ENCODE results near the gene RCAN1. TPM values are rescaled to one million over a fixed set of nuclear protein-coding genes. Genes with fewer than 3 reads are reported as not detected.

RCAN1 gene
- polyA plus RNA-seq, 1 donor = 41.1 TPM

GRCh38 chr21:34590520-34590919, 24.4 kb downstream of the RCAN1 start:
- Histone ChIP-seq H3K4me1 (ENCODE audit: control insufficient read depth, insufficient read depth, low read length) (peaks cover 55% of the 10 kb centered on the region), H3K36me3 (ENCODE audit: control insufficient read depth, insufficient read depth, low read length) (no peaks in the 10 kb centered on the region), H3K4me3 (ENCODE audit: low read length) (no peak overlapping the region), H3K27ac (ENCODE audit: low read length) (peak overlapping the region; percentile 97), H3K9me3 (ENCODE audit: control insufficient read depth, low read depth, low read length) (no peaks in the 10 kb centered on the region), H3K27me3 (ENCODE audit: control insufficient read depth, insufficient read depth, low read length) (no peaks in the 10 kb centered on the region)
- DNase-seq = peak in 1 of 2 donors; percentile 50
- WGBS (ENCODE audit: insufficient coverage, low lambda C conversion rate) = no CpG with 5 or more reads among the region's 1 CpG

GRCh38 chr21:34589511-34590282, 25.2 kb downstream of the RCAN1 start:
- peak overlapping the region; percentile 97 for H3K27ac ChIP-seq (ENCODE audit: low read length)
- no peak for DNase-seq
- WGBS (ENCODE audit: insufficient coverage, low lambda C conversion rate) = no CpG with 5 or more reads among the region's 9 CpGs

GRCh38 chr21:34583926-34584563, 30.9 kb downstream of the RCAN1 start:
- Histone ChIP-seq H3K4me1 (ENCODE audit: control insufficient read depth, insufficient read depth, low read length) (no peaks in the 10 kb centered on the region), H3K27ac (ENCODE audit: low read length) (no peak overlapping the region), H3K4me3 (ENCODE audit: low read length) (no peak overlapping the region), H3K27me3 (ENCODE audit: control insufficient read depth, insufficient read depth, low read length) (no peaks in the 10 kb centered on the region), H3K36me3 (ENCODE audit: control insufficient read depth, insufficient read depth, low read length) (no peaks in the 10 kb centered on the region), H3K9me3 (ENCODE audit: control insufficient read depth, low read depth, low read length) (no peaks in the 10 kb centered on the region)
- 90% methylated on average over 2 of the region's 3 CpGs for WGBS (ENCODE audit: insufficient coverage, low lambda C conversion rate)
- DNase-seq = no peak

More at GRCh38 chr21:34589511-34590282, 25.2 kb downstream of the RCAN1 start:
- Histone ChIP-seq H3K27me3 (ENCODE audit: control insufficient read depth, insufficient read depth, low read length) (no peaks in the 10 kb centered on the region), H3K9me3 (ENCODE audit: control insufficient read depth, low read depth, low read length) (no peaks in the 10 kb centered on the region), H3K4me1 (ENCODE audit: control insufficient read depth, insufficient read depth, low read length) (peaks cover 47% of the 10 kb centered on the region), H3K4me3 (ENCODE audit: low read length) (no peak overlapping the region), H3K36me3 (ENCODE audit: control insufficient read depth, insufficient read depth, low read length) (no peaks in the 10 kb centered on the region)

- Histone ChIP-seq H3K27ac (ENCODE audit: low read length) (peak overlapping the region; percentile 39), H3K36me3 (ENCODE audit: control insufficient read depth, insufficient read depth, low read length) (no peaks in the 10 kb centered on the region), H3K27me3 (ENCODE audit: control insufficient read depth, insufficient read depth, low read length) (no peaks in the 10 kb centered on the region), H3K4me1 (ENCODE audit: control insufficient read depth, insufficient read depth, low read length) (no peaks in the 10 kb centered on the region), H3K9me3 (ENCODE audit: control insufficient read depth, low read depth, low read length) (no peaks in the 10 kb centered on the region), H3K4me3 (ENCODE audit: low read length) (no peak overlapping the region)
- peak in 1 of 2 donors; percentile 48 for DNase-seq
- 87% methylated on average over 3 of the region's 10 CpGs for WGBS (ENCODE audit: insufficient coverage, low lambda C conversion rate)
These were observed 32.3 kb downstream of the RCAN1 start for GRCh38 chr21:34582506-34583150.

- Histone ChIP-seq H3K27ac (ENCODE audit: low read length) (no peak overlapping the region), H3K36me3 (ENCODE audit: control insufficient read depth, insufficient read depth, low read length) (no peaks in the 10 kb centered on the region), H3K27me3 (ENCODE audit: control insufficient read depth, insufficient read depth, low read length) (no peaks in the 10 kb centered on the region), H3K9me3 (ENCODE audit: control insufficient read depth, low read depth, low read length) (no peaks in the 10 kb centered on the region), H3K4me3 (ENCODE audit: low read length) (no peak overlapping the region), H3K4me1 (ENCODE audit: control insufficient read depth, insufficient read depth, low read length) (peaks cover 3% of the 10 kb centered on the region)
- no peak for DNase-seq
- no CpG with 5 or more reads among the region's 9 CpGs for WGBS (ENCODE audit: insufficient coverage, low lambda C conversion rate)
These were observed 34.7 kb downstream of the RCAN1 start for GRCh38 chr21:34580181-34580700.

GRCh38 chr21:34579411-34579810, 35.5 kb downstream of the RCAN1 start:
- Histone ChIP-seq H3K4me3 (ENCODE audit: low read length) (no peak overlapping the region), H3K4me1 (ENCODE audit: control insufficient read depth, insufficient read depth, low read length) (peaks cover 3% of the 10 kb centered on the region), H3K27ac (ENCODE audit: low read length) (no peak overlapping the region), H3K27me3 (ENCODE audit: control insufficient read depth, insufficient read depth, low read length) (no peaks in the 10 kb centered on the region), H3K9me3 (ENCODE audit: control insufficient read depth, low read depth, low read length) (no peaks in the 10 kb centered on the region), H3K36me3 (ENCODE audit: control insufficient read depth, insufficient read depth, low read length) (no peaks in the 10 kb centered on the region)
- 100% methylated on average over 1 of the region's 1 CpG for WGBS (ENCODE audit: insufficient coverage, low lambda C conversion rate)
- no peak for DNase-seq

GRCh38 chr21:34576041-34576511, 38.8 kb downstream of the RCAN1 start:
- no peaks in the 10 kb centered on the region for H3K9me3 ChIP-seq (ENCODE audit: control insufficient read depth, low read depth, low read length)
- peak in 1 of 2 donors; percentile 49 for DNase-seq
- peak overlapping the region; percentile 11 for H3K27ac ChIP-seq (ENCODE audit: low read length)
- no peak overlapping the region for H3K4me3 ChIP-seq (ENCODE audit: low read length)
- no peaks in the 10 kb centered on the region for H3K27me3 ChIP-seq (ENCODE audit: control insufficient read depth, insufficient read depth, low read length)
- WGBS (ENCODE audit: insufficient coverage, low lambda C conversion rate) = no CpG with 5 or more reads among the region's 5 CpGs
- peaks cover 3% of the 10 kb centered on the region for H3K4me1 ChIP-seq (ENCODE audit: control insufficient read depth, insufficient read depth, low read length)
- H3K36me3 ChIP-seq (ENCODE audit: control insufficient read depth, insufficient read depth, low read length) = no peaks in the 10 kb centered on the region

- H3K9me3 ChIP-seq (ENCODE audit: control insufficient read depth, low read depth, low read length) = no peaks in the 10 kb centered on the region
- no peaks in the 10 kb centered on the region for H3K27me3 ChIP-seq (ENCODE audit: control insufficient read depth, insufficient read depth, low read length)
- H3K27ac ChIP-seq (ENCODE audit: low read length) = no peak overlapping the region
- H3K4me1 ChIP-seq (ENCODE audit: control insufficient read depth, insufficient read depth, low read length) = peaks cover 3% of the 10 kb centered on the region
- DNase-seq = no peak
- no peaks in the 10 kb centered on the region for H3K36me3 ChIP-seq (ENCODE audit: control insufficient read depth, insufficient read depth, low read length)
- 90% methylated on average over 4 of the region's 24 CpGs for WGBS (ENCODE audit: insufficient coverage, low lambda C conversion rate)
- H3K4me3 ChIP-seq (ENCODE audit: low read length) = no peak overlapping the region
These were observed 40.0 kb downstream of the RCAN1 start for GRCh38 chr21:34574601-34575529.

GRCh38 chr21:34571994-34572393, 42.9 kb downstream of the RCAN1 start:
- no peak overlapping the region for H3K27ac ChIP-seq (ENCODE audit: low read length)
- no CpG with 5 or more reads among the region's 7 CpGs for WGBS (ENCODE audit: insufficient coverage, low lambda C conversion rate)
- no peak overlapping the region for H3K4me3 ChIP-seq (ENCODE audit: low read length)
- H3K27me3 ChIP-seq (ENCODE audit: control insufficient read depth, insufficient read depth, low read length) = no peaks in the 10 kb centered on the region
- peaks cover 6% of the 10 kb centered on the region for H3K4me1 ChIP-seq (ENCODE audit: control insufficient read depth, insufficient read depth, low read length)
- no peaks in the 10 kb centered on the region for H3K36me3 ChIP-seq (ENCODE audit: control insufficient read depth, insufficient read depth, low read length)
- H3K9me3 ChIP-seq (ENCODE audit: control insufficient read depth, low read depth, low read length) = no peaks in the 10 kb centered on the region
- DNase-seq = no peak
